H1 (cell line): ENCODE data around the gene HIVEP3. TPM values are rescaled to one million over a fixed set of nuclear protein-coding genes. Genes with fewer than 3 reads are reported as not detected.

ENCODE experiments used
- CTCF ChIA-PET: fragments of 300-600 bp; sonication (Branson Sonifier 250); formaldehyde crosslinking; loops from one replicate; lab custom pipeline; 2021; ENCODE audit not compliant: partially characterized antibody; lab: Charles Lee
- POLR2A ChIA-PET: fragments of 300-600 bp; sonication (Branson Sonifier 250); formaldehyde crosslinking; loops from one replicate; lab custom pipeline; 2021; ENCODE audit warnings: inconsistent platforms; ENCODE audit not compliant: partially characterized antibody; lab: Charles Lee
- DNase-seq, 2 experiments: peaks; one replicate each; pipeline versions ENCODE4 v3.0.0 to v3.0.0-alpha.2; 2010 to 2022; ENCODE audit warnings: low spot score in 2 of 2, low read depth in 1 of 2, mixed read lengths in 1 of 2
- FAIRE-seq: peaks from 2 replicates; lab custom pipeline; 2011; peaks lifted over from hg19 to GRCh38; lab: Jason Lieb, UNC
- H2AFZ ChIP-seq: 2 replicates; pipeline ENCODE4 v1.8.1; 2012; ENCODE audit warnings: low read length, inconsistent platforms
- H2AK5ac ChIP-seq: 2 replicates; pipeline ENCODE4 v1.6.1; 2013; ENCODE audit warnings: low read depth, low read length
- H2BK120ac ChIP-seq: replicated peaks from 2 replicates; pipeline ENCODE3; 2013; ENCODE audit warnings: low read depth, low read length, inconsistent platforms
- H2BK12ac ChIP-seq: 2 replicates; pipeline ENCODE4 v1.6.1; 2013; ENCODE audit warnings: low read depth, low read length
- H2BK15ac ChIP-seq: 2 replicates; pipeline ENCODE4 v1.6.1; 2013; ENCODE audit warnings: low read length
- H2BK20ac ChIP-seq: 2 replicates; pipeline ENCODE4 v1.6.1; 2013; ENCODE audit warnings: low read length
- H2BK5ac ChIP-seq: 2 replicates; pipeline ENCODE4 v1.6.1; 2013; ENCODE audit warnings: low read depth, low read length
- H3K14ac ChIP-seq: 2 replicates; pipeline ENCODE4 v1.6.1; 2013; ENCODE audit warnings: inconsistent platforms; ENCODE audit not compliant: insufficient read length
- H3K18ac ChIP-seq: 2 replicates; pipeline ENCODE4 v1.6.1; 2013; ENCODE audit warnings: low read length; ENCODE audit errors: extremely low read depth
- H3K23ac ChIP-seq: 2 replicates; pipeline ENCODE4 v1.6.1; 2013; ENCODE audit warnings: inconsistent platforms; ENCODE audit not compliant: insufficient read length
- H3K23me2 ChIP-seq: 2 replicates; pipeline ENCODE4 v1.6.1; 2013; ENCODE audit warnings: low read depth, low read length
- H3K27ac ChIP-seq: 2 replicates; pipeline ENCODE4 v1.6.1; 2011; ENCODE audit warnings: low read depth, low read length, inconsistent platforms
- H3K27me3 ChIP-seq, 4 experiments: replicated peaks in 1 of 4; 1 replicate in 1 of 4; 2 replicates in 3 of 4; pipeline versions ENCODE4 v1.6.1 to v1.8.1; 2011 to 2013; ENCODE audit warnings: low read length in 3 of 4, mild to moderate bottlenecking in 3 of 4, inconsistent platforms in 2 of 4, mixed read lengths in 2 of 4, moderate library complexity in 1 of 4; ENCODE audit not compliant: control insufficient read depth in 3 of 4, insufficient read depth in 3 of 4; ENCODE audit errors: extremely low read depth in 1 of 4
- H3K36me3 ChIP-seq, 4 experiments: 2 replicates each; pipeline versions ENCODE4 v1.6.1 to v1.8.1; 2011 to 2013; ENCODE audit warnings: mild to moderate bottlenecking in 4 of 4, low read length in 3 of 4, moderate library complexity in 2 of 4, control low read depth in 1 of 4, inconsistent platforms in 1 of 4; ENCODE audit not compliant: insufficient read depth in 4 of 4, control insufficient read depth in 2 of 4
- H3K4ac ChIP-seq: replicated peaks from 2 replicates; pipeline ENCODE3; 2013; ENCODE audit warnings: low read length, low read depth, mixed read lengths, inconsistent platforms; ENCODE audit not compliant: insufficient read length
- H3K4me1 ChIP-seq, 4 experiments: replicated peaks in 1 of 4; 1 replicate in 1 of 4; 2 replicates in 3 of 4; pipeline versions ENCODE4 v1.6.1 to v1.8.1; 2011 to 2013; ENCODE audit warnings: low read length in 3 of 4, inconsistent platforms in 2 of 4, mixed read lengths in 1 of 4; ENCODE audit not compliant: insufficient read depth in 4 of 4, control insufficient read depth in 3 of 4
- H3K4me2 ChIP-seq, 2 experiments: 2 replicates each; pipeline versions ENCODE4 v1.6.1 to v1.8.1; 2011 to 2013; ENCODE audit warnings: low read depth in 2 of 2, low read length in 2 of 2, control low read depth in 1 of 2, inconsistent platforms in 1 of 2, mild to moderate bottlenecking in 1 of 2; ENCODE audit not compliant: insufficient read depth in 1 of 2
- H3K4me3 ChIP-seq, 4 experiments: fragments of 200-600, 300-600 bp in 1 of 4; sonication (generic), shearing (Covaris generic), sonication (Bioruptor Twin) in 1 of 4; 2 replicates each; pipeline versions ENCODE4 v1.5.1 to v1.8.1; 2011 to 2016; ENCODE audit warnings: low read length in 4 of 4, low read depth in 3 of 4, control low read depth in 2 of 4, inconsistent platforms in 2 of 4, mild to moderate bottlenecking in 2 of 4, mixed read lengths in 1 of 4, moderate library complexity in 1 of 4; ENCODE audit not compliant: insufficient read depth in 2 of 4; ENCODE audit errors: extremely low read depth in 1 of 4
- H3K56ac ChIP-seq: replicated peaks from 2 replicates; pipeline ENCODE3; 2013; ENCODE audit warnings: low read depth, mild to moderate bottlenecking, mixed read lengths, low read length, inconsistent platforms; ENCODE audit not compliant: insufficient read length
- H3K79me1 ChIP-seq: 2 replicates; pipeline ENCODE4 v1.6.1; 2013; ENCODE audit warnings: low read depth, low read length, control low read depth
- H3K79me2 ChIP-seq, 2 experiments: 2 replicates each; pipeline versions ENCODE4 v1.6.1 to v1.8.1; 2012 to 2013; ENCODE audit warnings: low read length in 2 of 2, mild to moderate bottlenecking in 2 of 2, inconsistent platforms in 1 of 2; ENCODE audit not compliant: insufficient read depth in 2 of 2, control insufficient read depth in 1 of 2
- H3K9ac ChIP-seq, 4 experiments: replicated peaks in 1 of 4; 1 replicate in 1 of 4; 2 replicates in 3 of 4; pipeline versions ENCODE4 v1.6.1 to v1.8.1; 2011 to 2013; ENCODE audit warnings: low read depth in 3 of 4, low read length in 3 of 4, control low read depth in 2 of 4, mild to moderate bottlenecking in 2 of 4, moderate library complexity in 2 of 4, inconsistent platforms in 1 of 4; ENCODE audit errors: extremely low read depth in 1 of 4
- H3K9me3 ChIP-seq, 2 experiments: 2 replicates each; pipeline versions ENCODE4 v1.6.1 to v1.8.1; 2012 to 2013; ENCODE audit warnings: mild to moderate bottlenecking in 2 of 2, moderate library complexity in 2 of 2, control low read depth in 1 of 2, inconsistent platforms in 1 of 2, low read depth in 1 of 2, low read length in 1 of 2, mixed read lengths in 1 of 2; ENCODE audit not compliant: insufficient read depth in 2 of 2
- H4K20me1 ChIP-seq, 2 experiments: replicated peaks in 1 of 2; 2 replicates each; pipeline versions ENCODE3 to v1.8.1; 2011 to 2013; ENCODE audit warnings: inconsistent platforms in 2 of 2, low read length in 2 of 2, mild to moderate bottlenecking in 1 of 2; ENCODE audit not compliant: insufficient read depth in 2 of 2, control insufficient read depth in 1 of 2
- H4K5ac ChIP-seq: 2 replicates; pipeline ENCODE4 v1.6.1; 2013; ENCODE audit warnings: low read length, low read depth, mixed read lengths, inconsistent platforms; ENCODE audit not compliant: insufficient read length
- H4K8ac ChIP-seq: 2 replicates; pipeline ENCODE4 v1.8.0; 2013; ENCODE audit warnings: mild to moderate bottlenecking, moderate library complexity, low read length, inconsistent platforms; ENCODE audit not compliant: insufficient read depth; ENCODE audit errors: extremely low read depth
- H4K91ac ChIP-seq: replicated peaks from 2 replicates; pipeline ENCODE3; 2013; ENCODE audit warnings: low read length, mixed read lengths, inconsistent platforms; ENCODE audit not compliant: insufficient read length
- CREB1 ChIP-seq: IDR thresholded peaks from 2 replicates; pipeline ENCODE4 v1.6.1; 2012; ENCODE audit warnings: inconsistent platforms
- KDM4A ChIP-seq: IDR thresholded peaks from one replicate; pipeline ENCODE4 v1.7.1; 2012; ENCODE audit warnings: low read depth, mild to moderate bottlenecking, moderate library complexity, low read length, inconsistent platforms; ENCODE audit not compliant: severe bottlenecking
- MAX ChIP-seq: IDR thresholded peaks from 2 replicates; pipeline ENCODE4 v1.6.1; 2012; ENCODE audit warnings: inconsistent platforms
- NANOG ChIP-seq: IDR thresholded peaks from 2 replicates; pipeline ENCODE4 v1.6.1; 2011; ENCODE audit warnings: low read length, low read depth, mild to moderate bottlenecking, inconsistent platforms; ENCODE audit not compliant: insufficient read depth, poor library complexity, severe bottlenecking
- RFX5 ChIP-seq: IDR thresholded peaks from 2 replicates; pipeline ENCODE4 v1.6.1; 2011; ENCODE audit warnings: low read depth, low read length, improper control_type of control experiment, borderline replicate concordance
- SIN3A ChIP-seq, 2 experiments: IDR thresholded peaks in 1 of 2; conservative IDR thresholded peaks in 1 of 2; 2 replicates each; pipeline ENCODE4 v1.6.1; 2011 to 2012; ENCODE audit warnings: low read length in 2 of 2, improper control_type of control experiment in 1 of 2, low read depth in 1 of 2, mild to moderate bottlenecking in 1 of 2
- SP2 ChIP-seq: IDR thresholded peaks from 2 replicates; pipeline ENCODE4 v1.6.1; 2012; ENCODE audit warnings: mild to moderate bottlenecking, low read length, inconsistent platforms
- TAF7 ChIP-seq: optimal IDR thresholded peaks from 2 replicates; pipeline ENCODE3; 2011; ENCODE audit warnings: low read depth, mild to moderate bottlenecking, inconsistent platforms, low read length, moderate library complexity, borderline replicate concordance
- TBP ChIP-seq: IDR thresholded peaks from 2 replicates; pipeline ENCODE4 v1.6.1; 2011; ENCODE audit warnings: low read depth, low read length, improper control_type of control experiment
- WGBS, 2 experiments: shearing (Covaris generic) in 1 of 2; methylation state at CpG; one replicate each; pipeline versions ENCODE4 v1.1.6 to v1.1.7; 2013 to 2015; ENCODE audit warnings: low lambda C conversion rate in 2 of 2, mixed read lengths in 2 of 2, inconsistent platforms in 1 of 2, low coverage in 1 of 2, missing lambda C conversion rate in 1 of 2; ENCODE audit not compliant: insufficient replicate concordance in 2 of 2, insufficient coverage in 1 of 2, insufficient read length in 1 of 2; ENCODE audit errors: extremely low coverage in 1 of 2, missing lambda C conversion rate in 1 of 2; 5-methylcytosine and 5-hydroxymethylcytosine counted together
- polyA plus RNA-seq, 7 experiments: library from polyadenylated mRNA; depleted of rRNA in 3 of 7; stranded (reverse) in 5 of 7; unstranded in 2 of 7; fragments of >200 nt in 5 of 7; fragments of 200-250 nt in 2 of 7; gene quantifications; 1 replicate in 5 of 7; 2 replicates in 1 of 7; 4 replicates in 1 of 7; pipeline versions ENCODE4 v1.2.1 to v1.2.3, GENCODE V29; 2011 to 2013; ENCODE audit warnings: missing spikeins in 2 of 7, mixed read lengths in 2 of 7
- total RNA-seq: library from RNA; stranded (reverse); fragmentation: NEBNext Ultra II Directional; extraction: Animal tissue kit (Norgen Biotek cat#: 25700); gene quantifications from 2 replicates; pipeline ENCODE4 v1.2.1, GENCODE V29; 2021
- TF ChIP-seq, protein P1 (sequence below): IDR thresholded peaks from 2 replicates; pipeline ENCODE4 v1.6.1; 2011; ENCODE audit warnings: low read length, improper control_type of control experiment

The HIVEP3 gene
- total and polyA plus RNA-seq, 2 of the 8 experiments (the other 6 are each of a cell fraction or from before 2014, with no cell fraction given), result 0.24 to 0.69 TPM

- no peak overlapping the region for H4K91ac ChIP-seq
- no peak overlapping the region for H3K18ac ChIP-seq
- H3K27ac ChIP-seq, result no peak overlapping the region
- H2BK5ac ChIP-seq, result no peak overlapping the region
- no peak overlapping the region for H2AFZ ChIP-seq
- H3K4me1 ChIP-seq, result no peaks in the 10 kb centered on the region; a peak in 2 of 7 replicates
- H2AK5ac ChIP-seq, result no peak overlapping the region
- WGBS, 2 experiments, result 89% methylated on average over 3 of the region's 5 CpGs; no CpG with 5 or more reads in 1 of the 2 experiments
- H2BK120ac ChIP-seq, result no peak overlapping the region
- no peak overlapping the region for H3K56ac ChIP-seq
- H3K23me2 ChIP-seq, result no peaks in the 10 kb centered on the region
- no peak overlapping the region for H4K5ac ChIP-seq
- no peak overlapping the region for H2BK12ac ChIP-seq
- no peaks in the 10 kb centered on the region for H3K36me3 ChIP-seq
- no peak overlapping the region for H3K23ac ChIP-seq
- no peak overlapping the region for H4K8ac ChIP-seq
- CTCF ChIA-PET, result interaction anchor here (1.3 to 4.4 kb wide), 6 partner anchors 12 to 196 kb away, joined by 3 to 33 read pairs (median 9); no protein-coding TSS in a partner anchor
- no peak overlapping the region for H3K14ac ChIP-seq
- DNase-seq (no peak), FAIRE-seq (no peak)
- no peak overlapping the region for H3K9ac ChIP-seq
- H2BK15ac ChIP-seq, result no peak overlapping the region
- H4K20me1 ChIP-seq, result no peaks in the 10 kb centered on the region
- H3K4me3 ChIP-seq, result no peak overlapping the region
- no peak overlapping the region for H2BK20ac ChIP-seq
- no peak overlapping the region for H3K4me2 ChIP-seq
- no peaks in the 10 kb centered on the region; a peak in 2 of 7 replicates for H3K27me3 ChIP-seq
- no peaks in the 10 kb centered on the region for H3K79me2 ChIP-seq
- no peaks in the 10 kb centered on the region; a peak in 1 of 4 replicates for H3K9me3 ChIP-seq
- no peaks in the 10 kb centered on the region for H3K79me1 ChIP-seq
- POLR2A ChIA-PET, result no interaction called here
- H3K4ac ChIP-seq, result no peak overlapping the region
- TF ChIP-seq RFX5 (no peak), CREB1 (no peak), NANOG (no peak), KDM4A (no peak), SP2 (no peak), SIN3A (conservative IDR thresholded peaks at IDR 0.05 in 1 of 2, IDR thresholded peaks at IDR 0.05 in 1 of 2; ENCODE audit: low read depth in 1 of 2, low read length in 2 of 2) (no peak), TAF7 (no peak), MAX (no peak), TBP (no peak)
- TF ChIP-seq, protein P1, sequence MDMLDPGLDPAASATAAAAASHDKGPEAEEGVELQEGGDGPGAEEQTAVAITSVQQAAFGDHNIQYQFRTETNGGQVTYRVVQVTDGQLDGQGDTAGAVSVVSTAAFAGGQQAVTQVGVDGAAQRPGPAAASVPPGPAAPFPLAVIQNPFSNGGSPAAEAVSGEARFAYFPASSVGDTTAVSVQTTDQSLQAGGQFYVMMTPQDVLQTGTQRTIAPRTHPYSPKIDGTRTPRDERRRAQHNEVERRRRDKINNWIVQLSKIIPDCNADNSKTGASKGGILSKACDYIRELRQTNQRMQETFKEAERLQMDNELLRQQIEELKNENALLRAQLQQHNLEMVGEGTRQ, result no peak
Measured at GRCh38 chr1:41572224-41572623, 346.5 kb downstream of the HIVEP3 start.
